Activated CD8-positive, alpha-beta T cell treated with anti-CD3 and anti-CD28 coated beads for 36 hours (primary cell): ENCODE data around the gene ASTN2. TPM values are rescaled to one million over a fixed set of nuclear protein-coding genes. Genes with fewer than 3 reads are reported as not detected.

Experiments
- ATAC-seq: fragments of 200-7000 bp; cut with Tn5 transposase; one replicate; pipeline ENCODE4 v1.10.0; 2021; ENCODE audit warnings: mild to moderate bottlenecking, moderate library complexity
- CTCF ChIA-PET: fragments of 350-600 bp; sonication (Branson Sonifier 250); formaldehyde crosslinking; loops from one replicate; lab custom pipeline; 2021; ENCODE audit warnings: antibody characterized with exemption; lab: Charles Lee
- POLR2A ChIA-PET: fragments of 350-600 bp; sonication (Branson Sonifier 250); formaldehyde crosslinking; loops from one replicate; lab custom pipeline; 2021; ENCODE audit warnings: antibody characterized with exemption; lab: Charles Lee
- DNase-seq: peaks from one replicate; pipeline ENCODE4 v3.0.0-alpha.2; 2020
- H3K27ac Mint-ChIP-seq: one replicate; pipeline ENCODE4 v1.8.0; 2021; ENCODE audit warnings: mild to moderate bottlenecking, mixed read lengths
- H3K27me3 Mint-ChIP-seq: one replicate; pipeline ENCODE4 v1.8.0; 2021; ENCODE audit warnings: mixed read lengths
- H3K36me3 Mint-ChIP-seq: one replicate; pipeline ENCODE4 v1.8.0; 2021; ENCODE audit warnings: low read depth, mixed read lengths
- H3K4me1 Mint-ChIP-seq: one replicate; pipeline ENCODE4 v1.8.0; 2021; ENCODE audit warnings: low read depth, mixed read lengths
- H3K4me3 Mint-ChIP-seq: one replicate; pipeline ENCODE4 v1.8.0; 2021; ENCODE audit warnings: mild to moderate bottlenecking, moderate library complexity, mixed read lengths
- H3K9me3 Mint-ChIP-seq: one replicate; pipeline ENCODE4 v1.8.0; 2021; ENCODE audit warnings: mixed read lengths
- intact Hi-C: fragments of 100-400 bp; cut with micrococcal nuclease; formaldehyde crosslinking; loops from one replicate; pipeline ENCODE4 v1.10.0; 2022
- total RNA-seq, 2 experiments: library from RNA; stranded (reverse); gene quantifications; one replicate each; pipeline ENCODE4 v1.2.3, GENCODE V29; 2021
- TF ChIP-seq, protein P1 (sequence below): fragments of 200-600 bp; IDR thresholded peaks from one replicate; pipeline ENCODE4 v1.8.0; 2022; ENCODE audit warnings: antibody characterized with exemption, mild to moderate bottlenecking

The ASTN2 gene
- total RNA-seq, 2 experiments from 2014 or later: 5.2 to 5.7 TPM

DNA sequence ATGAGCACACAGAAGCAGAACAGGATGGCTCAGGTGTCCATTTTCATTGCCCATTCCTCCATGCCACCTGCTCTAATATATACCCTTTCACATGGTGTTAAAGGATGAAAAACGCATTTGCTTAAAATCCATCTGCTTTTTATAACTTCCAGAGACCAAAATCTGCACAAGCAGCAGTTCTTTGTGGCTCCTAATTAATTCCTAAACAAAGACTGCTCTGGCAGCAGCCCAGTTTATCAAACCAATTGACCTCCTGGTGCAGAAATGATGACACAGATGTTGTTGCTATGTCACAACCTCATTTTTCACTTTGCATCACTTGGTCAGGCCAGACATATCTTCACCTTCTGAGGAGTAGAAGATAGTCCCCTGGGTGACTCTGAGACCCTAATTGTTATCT lies 141.2 kb downstream of the ASTN2 start:
- DNase-seq: no peak
- intact Hi-C loops: no loop called here
- ATAC-seq: no peak
- Mint-ChIP-seq H3K9me3 (peaks cover 3% of the 10 kb centered on the region), H3K36me3 (no peaks in the 10 kb centered on the region), H3K27ac (no peak overlapping the region), H3K4me1 (no peaks in the 10 kb centered on the region), H3K4me3 (no peak overlapping the region), H3K27me3 (no peaks in the 10 kb centered on the region)
- ChIA-PET CTCF (no interaction called here), POLR2A (no interaction called here)
- TF ChIP-seq, protein P1, sequence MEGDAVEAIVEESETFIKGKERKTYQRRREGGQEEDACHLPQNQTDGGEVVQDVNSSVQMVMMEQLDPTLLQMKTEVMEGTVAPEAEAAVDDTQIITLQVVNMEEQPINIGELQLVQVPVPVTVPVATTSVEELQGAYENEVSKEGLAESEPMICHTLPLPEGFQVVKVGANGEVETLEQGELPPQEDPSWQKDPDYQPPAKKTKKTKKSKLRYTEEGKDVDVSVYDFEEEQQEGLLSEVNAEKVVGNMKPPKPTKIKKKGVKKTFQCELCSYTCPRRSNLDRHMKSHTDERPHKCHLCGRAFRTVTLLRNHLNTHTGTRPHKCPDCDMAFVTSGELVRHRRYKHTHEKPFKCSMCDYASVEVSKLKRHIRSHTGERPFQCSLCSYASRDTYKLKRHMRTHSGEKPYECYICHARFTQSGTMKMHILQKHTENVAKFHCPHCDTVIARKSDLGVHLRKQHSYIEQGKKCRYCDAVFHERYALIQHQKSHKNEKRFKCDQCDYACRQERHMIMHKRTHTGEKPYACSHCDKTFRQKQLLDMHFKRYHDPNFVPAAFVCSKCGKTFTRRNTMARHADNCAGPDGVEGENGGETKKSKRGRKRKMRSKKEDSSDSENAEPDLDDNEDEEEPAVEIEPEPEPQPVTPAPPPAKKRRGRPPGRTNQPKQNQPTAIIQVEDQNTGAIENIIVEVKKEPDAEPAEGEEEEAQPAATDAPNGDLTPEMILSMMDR: no peak

DNA sequence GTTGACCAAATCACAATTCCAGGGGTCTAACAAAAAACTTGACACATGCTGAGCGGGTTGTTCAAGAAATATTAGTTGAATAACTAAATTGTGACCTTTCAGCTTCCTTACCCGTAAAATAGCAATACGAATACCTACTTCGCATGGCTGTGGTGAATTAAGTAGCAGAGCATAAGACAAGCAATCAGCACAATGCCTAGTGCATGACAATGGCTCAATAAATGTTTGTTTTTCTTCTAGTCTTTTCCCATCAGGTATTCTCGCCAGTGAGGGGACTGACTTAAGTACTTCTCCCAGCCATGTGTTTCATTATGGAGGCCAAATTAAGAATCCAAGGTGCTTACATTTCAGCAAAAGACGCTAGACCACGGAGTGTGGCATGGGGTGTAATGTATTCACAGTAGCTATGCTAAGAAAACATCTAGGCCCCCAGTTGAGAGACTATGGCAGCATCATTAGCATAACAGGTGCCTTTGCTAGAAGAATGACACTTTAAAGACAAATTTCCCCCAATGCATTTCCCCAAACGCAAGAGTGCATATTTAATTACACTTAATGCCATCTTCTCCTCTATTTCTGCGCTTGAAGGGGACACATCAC lies 145.9 kb downstream of the ASTN2 start:
- TF ChIP-seq, protein P1: no peak
- ChIA-PET CTCF (no interaction called here), POLR2A (no interaction called here)
- Mint-ChIP-seq H3K27me3 (no peaks in the 10 kb centered on the region), H3K4me3 (no peak overlapping the region), H3K27ac (no peak overlapping the region), H3K4me1 (no peaks in the 10 kb centered on the region), H3K36me3 (no peaks in the 10 kb centered on the region), H3K9me3 (peaks cover 3% of the 10 kb centered on the region)
- ATAC-seq: no peak
- DNase-seq: no peak
- intact Hi-C loops: no loop called here

DNA sequence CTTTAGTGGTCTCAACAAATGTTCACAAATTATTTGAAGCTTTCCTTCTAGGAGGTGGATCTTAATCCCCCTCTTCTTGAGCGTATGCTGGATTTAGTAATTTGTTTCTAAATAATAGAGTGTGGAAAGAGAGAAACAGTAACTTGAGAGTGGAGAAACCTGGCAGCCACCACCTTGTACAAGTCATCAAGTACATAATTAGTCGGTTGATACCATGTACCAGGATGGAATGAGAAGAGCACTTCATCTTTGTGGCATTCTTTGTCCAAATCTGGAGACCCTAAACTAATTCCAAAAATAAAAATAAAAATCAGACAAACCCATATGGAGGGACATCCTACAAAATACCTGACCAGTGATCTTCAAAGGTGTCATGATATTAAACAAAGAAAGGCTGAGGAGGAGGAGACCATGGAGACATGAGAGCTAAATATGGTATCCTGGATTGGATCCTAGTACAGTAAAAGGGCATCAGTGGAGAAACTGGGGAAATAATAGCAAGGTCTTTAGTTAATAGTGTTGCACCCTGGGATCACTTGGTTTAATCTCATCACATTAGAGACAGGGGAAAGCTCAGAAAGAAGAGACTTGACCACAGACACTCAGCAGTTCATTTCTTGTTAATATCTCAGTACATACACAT lies 147.9 kb downstream of the ASTN2 start:
- Mint-ChIP-seq H3K27ac (no peak overlapping the region), H3K4me3 (no peak overlapping the region), H3K4me1 (no peaks in the 10 kb centered on the region), H3K27me3 (no peaks in the 10 kb centered on the region), H3K9me3 (no peaks in the 10 kb centered on the region), H3K36me3 (no peaks in the 10 kb centered on the region)
- ChIA-PET POLR2A (no interaction called here), CTCF (no interaction called here)
- ATAC-seq (no peak), DNase-seq (no peak)
- TF ChIP-seq, protein P1: no peak
- intact Hi-C loops: no loop called here

DNA sequence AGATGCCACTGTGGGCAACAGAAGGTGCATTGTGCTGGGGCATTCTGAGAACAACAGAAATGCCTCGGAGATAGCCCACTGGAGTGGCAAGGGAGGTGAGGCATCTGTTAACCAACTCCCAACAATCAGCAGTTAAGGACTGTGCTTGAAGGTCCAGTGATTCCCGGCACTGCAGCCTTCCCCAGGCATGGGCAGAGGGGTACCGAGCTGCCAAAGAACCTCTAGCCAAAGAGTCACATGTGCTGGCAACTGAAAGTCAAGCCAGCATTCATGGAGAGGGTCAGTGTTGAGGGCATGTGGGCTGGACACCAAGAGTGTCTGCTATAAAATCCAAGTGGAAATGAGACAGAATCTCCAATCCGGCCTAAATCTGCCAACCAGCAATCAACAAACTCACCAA lies 149.6 kb downstream of the ASTN2 start:
- intact Hi-C loops: no loop called here
- H3K9me3 Mint-ChIP-seq: no peaks in the 10 kb centered on the region
- CTCF ChIA-PET: no interaction called here
- DNase-seq (no peak), ATAC-seq (no peak)
- no peaks in the 10 kb centered on the region for H3K36me3 Mint-ChIP-seq
- H3K4me1 Mint-ChIP-seq: no peaks in the 10 kb centered on the region
- no peaks in the 10 kb centered on the region for H3K27me3 Mint-ChIP-seq
- H3K27ac Mint-ChIP-seq: no peak overlapping the region
- POLR2A ChIA-PET: no interaction called here
- TF ChIP-seq, protein P1: no peak
- no peak overlapping the region for H3K4me3 Mint-ChIP-seq

DNA sequence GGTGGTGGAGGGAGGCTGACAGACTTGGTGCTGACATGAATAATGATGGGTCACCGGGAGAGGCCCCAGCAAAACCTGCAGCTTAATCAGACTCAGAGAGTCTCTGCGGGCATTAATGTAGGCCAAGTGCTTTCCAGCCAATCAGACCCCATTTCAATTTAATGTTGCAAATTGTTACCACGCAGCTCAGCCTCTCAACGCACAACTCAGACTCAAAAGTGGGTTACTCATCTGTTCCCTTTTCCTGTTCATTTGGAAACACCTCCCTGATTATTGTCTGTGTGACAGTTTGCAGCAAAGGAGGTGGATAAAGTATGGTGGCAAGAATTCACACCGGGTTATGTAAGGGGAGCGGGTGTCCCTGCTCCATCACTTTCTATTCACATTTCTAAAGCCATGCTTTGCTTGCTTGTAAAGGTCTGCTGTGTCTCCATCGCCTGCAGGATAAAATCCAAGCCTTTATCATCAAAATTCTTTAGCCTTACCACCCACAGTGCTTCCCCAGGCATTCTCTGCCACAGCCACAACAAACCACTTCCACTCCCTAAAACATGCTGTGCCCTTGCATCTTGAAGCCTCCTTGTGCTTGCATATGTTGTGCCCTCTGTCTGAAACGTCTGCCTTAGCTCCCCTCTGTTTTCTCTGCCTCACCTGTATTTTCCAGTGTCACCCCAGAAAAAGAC lies 156.5 kb downstream of the ASTN2 start:
- ChIA-PET POLR2A (interaction anchor here (0.7 kb wide), 1 partner anchor 27 kb away, joined by 3 read pairs; no protein-coding TSS in a partner anchor), CTCF (no interaction called here)
- intact Hi-C loops: no loop called here
- TF ChIP-seq, protein P1: no peak
- Mint-ChIP-seq H3K36me3 (no peaks in the 10 kb centered on the region), H3K9me3 (no peaks in the 10 kb centered on the region), H3K4me3 (no peak overlapping the region), H3K27ac (no peak overlapping the region), H3K27me3 (no peaks in the 10 kb centered on the region), H3K4me1 (no peaks in the 10 kb centered on the region)
- ATAC-seq (no peak), DNase-seq (no peak)
